Right atrium auricular region (tissue), 2 donors: ENCODE measurements around the gene SHISA2. TPM values are rescaled to one million over a fixed set of nuclear protein-coding genes. Genes with fewer than 3 reads are reported as not detected.
"Not testable (repeated sequence)": the region's sequence is repeated elsewhere in the genome, so short reads cannot be mapped to it uniquely, and the experiment has no call there.

ENCODE experiments used
- DNase-seq: peaks from one replicate; pipeline ENCODE4 v3.0.0-alpha.2; 2019; ENCODE audit warnings: low spot score
- H3K27ac ChIP-seq, 2 donors: fragments of 200-600 bp; sonication (generic); 1 replicate in 1 of 2; 2 replicates in 1 of 2; pipeline ENCODE4 v1.5.1; 2016 to 2019
- H3K27me3 ChIP-seq, 2 donors: fragments of 200-600 bp; sonication (generic); one replicate each; pipeline versions ENCODE4 v1.5.1 to v1.6.0; 2017 to 2019
- H3K36me3 ChIP-seq: fragments of 200-600 bp; sonication (generic); one replicate; pipeline ENCODE4 v1.5.1; 2016
- H3K4me1 ChIP-seq, 2 donors: fragments of 200-600 bp; sonication (generic); one replicate each; pipeline versions ENCODE4 v1.5.1 to v1.6.0; 2017 to 2019
- H3K4me3 ChIP-seq, 2 donors: fragments of 200-600 bp; sonication (generic); 1 replicate in 1 of 2; 2 replicates in 1 of 2; pipeline ENCODE4 v1.5.1; 2017 to 2019; ENCODE audit warnings: mild to moderate bottlenecking in 1 of 2, moderate library complexity in 1 of 2
- H3K9me3 ChIP-seq, 2 donors: fragments of 200-600 bp; sonication (generic); one replicate each; pipeline ENCODE4 v1.5.1; 2019
- total RNA-seq, 2 donors: library from RNA; depleted of rRNA; stranded (reverse); fragments of >200 nt; gene quantifications; one replicate each; pipeline ENCODE4 v1.1.0, GENCODE V29; 2016
- TF ChIP-seq, protein P1 (sequence below), 2 donors: fragments of 200-600 bp; sonication (generic); IDR thresholded peaks; one replicate each; pipeline ENCODE4 v1.5.1; 2019; ENCODE audit warnings: antibody characterized with exemption in 2 of 2

The SHISA2 gene
- total RNA-seq, 2 donors from 2014 or later: not detected

DNA sequence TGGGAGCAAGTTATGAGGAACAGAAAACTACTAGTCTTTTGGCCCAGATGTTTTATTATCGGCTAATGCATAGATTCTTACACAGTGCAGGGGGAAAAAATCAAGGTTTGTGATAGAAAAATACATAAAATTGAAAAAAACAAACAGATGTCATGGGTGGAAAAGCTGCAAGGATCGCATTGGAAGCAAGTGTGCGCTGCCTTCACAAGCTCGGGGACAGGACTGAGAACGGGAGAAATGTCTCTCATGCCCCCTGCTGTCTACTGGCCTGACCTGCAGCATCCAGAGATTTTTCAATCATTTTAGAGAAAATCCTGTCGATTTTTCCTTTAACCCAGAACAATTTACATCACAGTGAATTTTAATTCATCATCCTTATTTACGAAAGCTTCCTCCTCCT is 20.5 kb upstream of the SHISA2 start:
- H3K4me1 ChIP-seq, H3K9me3 ChIP-seq, DNase-seq, H3K27me3 ChIP-seq, H3K36me3 ChIP-seq, H3K4me3 ChIP-seq, H3K27ac ChIP-seq: not testable (repeated sequence)
- TF ChIP-seq, protein P1, sequence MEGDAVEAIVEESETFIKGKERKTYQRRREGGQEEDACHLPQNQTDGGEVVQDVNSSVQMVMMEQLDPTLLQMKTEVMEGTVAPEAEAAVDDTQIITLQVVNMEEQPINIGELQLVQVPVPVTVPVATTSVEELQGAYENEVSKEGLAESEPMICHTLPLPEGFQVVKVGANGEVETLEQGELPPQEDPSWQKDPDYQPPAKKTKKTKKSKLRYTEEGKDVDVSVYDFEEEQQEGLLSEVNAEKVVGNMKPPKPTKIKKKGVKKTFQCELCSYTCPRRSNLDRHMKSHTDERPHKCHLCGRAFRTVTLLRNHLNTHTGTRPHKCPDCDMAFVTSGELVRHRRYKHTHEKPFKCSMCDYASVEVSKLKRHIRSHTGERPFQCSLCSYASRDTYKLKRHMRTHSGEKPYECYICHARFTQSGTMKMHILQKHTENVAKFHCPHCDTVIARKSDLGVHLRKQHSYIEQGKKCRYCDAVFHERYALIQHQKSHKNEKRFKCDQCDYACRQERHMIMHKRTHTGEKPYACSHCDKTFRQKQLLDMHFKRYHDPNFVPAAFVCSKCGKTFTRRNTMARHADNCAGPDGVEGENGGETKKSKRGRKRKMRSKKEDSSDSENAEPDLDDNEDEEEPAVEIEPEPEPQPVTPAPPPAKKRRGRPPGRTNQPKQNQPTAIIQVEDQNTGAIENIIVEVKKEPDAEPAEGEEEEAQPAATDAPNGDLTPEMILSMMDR (IDR thresholded peaks at IDR 0.05): peak in 1 of 2 donors; percentile 12

DNA sequence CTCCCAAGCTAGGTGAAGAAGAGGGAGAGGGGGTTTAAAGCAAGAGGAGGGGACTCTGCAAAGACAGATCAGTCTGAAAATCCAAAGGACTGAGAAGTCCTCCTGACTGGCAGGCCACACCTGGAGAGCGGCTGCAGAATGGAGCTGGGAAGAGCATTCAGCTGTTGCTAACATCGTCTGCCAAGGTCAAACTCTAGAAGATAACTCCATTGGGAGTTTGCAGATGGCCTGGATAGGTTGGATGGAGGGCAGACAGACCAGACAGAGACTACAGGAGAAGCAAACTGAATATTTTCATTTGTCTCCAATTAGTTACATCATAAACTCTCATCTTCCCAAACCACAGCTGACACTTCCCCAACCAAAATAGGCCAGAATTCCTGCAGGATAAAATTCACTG is 19.9 kb upstream of the SHISA2 start:
- H3K4me3 ChIP-seq: no peak overlapping the region
- no peaks in the 10 kb centered on the region for H3K36me3 ChIP-seq
- no peak for DNase-seq
- H3K27ac ChIP-seq: no peak overlapping the region
- no peaks in the 10 kb centered on the region for H3K27me3 ChIP-seq
- TF ChIP-seq, protein P1 (IDR thresholded peaks at IDR 0.05): no peak
- H3K4me1 ChIP-seq: no peaks in the 10 kb centered on the region
- no peaks in the 10 kb centered on the region for H3K9me3 ChIP-seq

DNA sequence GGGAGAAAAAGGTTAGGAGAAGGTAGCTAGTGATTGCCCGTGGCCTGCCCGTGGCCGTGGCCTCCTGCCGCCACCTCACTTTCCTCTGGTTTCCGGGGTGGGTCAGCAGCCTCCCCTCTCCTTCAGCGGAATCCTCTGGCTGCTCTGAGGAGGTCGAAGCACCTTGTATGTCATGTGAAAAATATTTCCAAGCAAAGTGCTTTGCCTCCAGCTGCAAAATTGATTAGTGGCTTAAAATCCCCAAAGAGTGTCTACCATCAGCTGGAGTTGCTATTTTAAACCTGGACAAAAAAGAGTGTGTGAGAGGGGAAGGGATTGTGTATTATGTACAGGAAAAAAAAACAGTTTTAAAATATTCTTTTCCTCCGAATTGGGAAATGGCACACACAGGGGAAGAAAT is 17.8 kb upstream of the SHISA2 start:
- not testable (repeated sequence) for H3K27me3 ChIP-seq, H3K4me1 ChIP-seq

DNA sequence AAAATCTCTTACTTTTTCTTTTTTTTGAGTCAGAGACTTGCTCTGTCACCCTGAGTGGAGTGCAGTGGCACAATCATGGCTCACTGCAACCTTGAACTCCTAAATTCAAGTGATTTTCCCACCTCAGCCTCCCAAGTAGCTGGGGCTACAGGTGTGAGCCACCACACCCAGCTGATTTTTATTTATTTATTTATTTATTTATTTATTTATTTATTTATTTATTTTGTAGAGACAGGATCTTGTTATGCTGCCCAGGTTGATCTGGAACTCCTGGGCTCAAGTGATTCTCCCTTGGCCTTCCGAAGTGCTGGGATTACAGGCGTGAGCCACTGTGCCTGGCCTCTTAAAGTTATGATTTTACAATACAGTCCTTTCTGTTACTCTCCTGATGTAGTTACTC is 16.6 kb upstream of the SHISA2 start:
- H3K9me3 ChIP-seq, H3K4me1 ChIP-seq, H3K4me3 ChIP-seq, H3K27me3 ChIP-seq, H3K36me3 ChIP-seq, DNase-seq, H3K27ac ChIP-seq: not testable (repeated sequence)

More for the DNA sequence above, 17.8 kb upstream of the SHISA2 start:
- not testable (repeated sequence) for H3K27ac ChIP-seq, H3K36me3 ChIP-seq, DNase-seq, H3K9me3 ChIP-seq, H3K4me3 ChIP-seq

DNA sequence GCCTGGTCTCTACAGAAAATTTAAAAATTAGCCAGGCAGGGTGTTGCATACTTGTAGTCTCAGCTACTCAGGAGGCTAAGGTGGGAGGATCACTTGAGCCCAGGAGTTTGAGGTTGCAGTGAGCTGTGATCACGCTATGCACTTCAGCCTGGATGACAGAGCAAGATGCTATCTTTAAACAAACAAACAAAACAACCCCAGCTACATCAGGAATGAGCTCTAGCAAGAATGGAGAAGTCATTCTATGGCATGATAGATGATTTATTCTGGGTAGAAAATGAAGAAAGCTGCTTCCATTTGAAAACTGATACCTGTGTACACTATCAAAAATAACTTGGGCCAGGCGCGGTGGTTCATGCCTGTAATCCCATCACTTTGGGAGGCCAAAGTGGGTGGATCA is 15.8 kb upstream of the SHISA2 start:
- H3K9me3 ChIP-seq: no peaks in the 10 kb centered on the region
- H3K36me3 ChIP-seq: no peaks in the 10 kb centered on the region
- H3K4me1 ChIP-seq: no peaks in the 10 kb centered on the region
- TF ChIP-seq, protein P1 (IDR thresholded peaks at IDR 0.05): no peak
- no peaks in the 10 kb centered on the region for H3K27me3 ChIP-seq
- no peak for DNase-seq
- H3K4me3 ChIP-seq: no peak overlapping the region
- no peak overlapping the region for H3K27ac ChIP-seq

- not testable (repeated sequence) for DNase-seq, H3K4me1 ChIP-seq, H3K27me3 ChIP-seq, H3K36me3 ChIP-seq, H3K4me3 ChIP-seq, H3K9me3 ChIP-seq, H3K27ac ChIP-seq
Observed at GRCh38 chr13:26066492-26066891, 14.7 kb upstream of the SHISA2 start.

DNA sequence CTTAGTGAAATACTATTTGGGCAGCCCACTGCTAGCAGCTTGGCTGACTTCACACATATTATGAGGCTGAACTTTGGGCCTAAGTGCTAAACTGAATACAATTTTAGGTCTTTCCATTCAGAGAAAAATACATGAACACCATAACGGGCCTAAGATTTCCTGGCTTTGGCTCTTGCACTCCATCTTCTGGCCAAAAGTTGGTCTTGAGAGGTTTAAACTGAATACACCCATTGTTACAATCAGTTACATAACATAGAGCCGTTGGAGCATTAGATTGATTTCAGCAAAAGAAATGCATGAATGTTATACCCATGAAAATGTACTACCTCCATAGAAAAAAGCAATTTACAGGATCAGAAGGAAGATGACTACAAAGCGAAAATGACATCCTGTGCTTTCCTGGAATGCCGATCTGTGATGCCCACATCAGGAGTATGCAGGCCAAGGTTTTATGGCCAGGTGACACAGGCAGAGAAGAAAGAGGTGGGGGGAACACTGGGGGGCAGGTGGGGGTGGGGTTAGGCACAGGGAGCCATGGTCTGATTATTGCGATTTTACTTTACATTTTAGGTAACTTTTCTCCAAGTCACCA is 11.1 kb upstream of the SHISA2 start:
- no peak overlapping the region for H3K4me3 ChIP-seq
- no peaks in the 10 kb centered on the region for H3K4me1 ChIP-seq
- DNase-seq: no peak
- H3K27ac ChIP-seq: no peak overlapping the region
- H3K27me3 ChIP-seq: no peaks in the 10 kb centered on the region
- no peaks in the 10 kb centered on the region for H3K36me3 ChIP-seq
- TF ChIP-seq, protein P1 (IDR thresholded peaks at IDR 0.05): peak in 1 of 2 donors; percentile 77
- H3K9me3 ChIP-seq: no peaks in the 10 kb centered on the region
